Effector memory CD8-positive, alpha-beta T cell (primary cell): Measurements from ENCODE around the gene GJC1.

Experiments
- ATAC-seq: fragments of 150-1000 bp; cut with Tn5 transposase; replicated peaks from 2 replicates; pipeline ENCODE4 v1.10.0; 2021; ENCODE audit warnings: mild to moderate bottlenecking, moderate library complexity
- DNase-seq, 3 experiments: peaks; one replicate each; pipeline ENCODE4 v3.0.0; 2021
- H3K27ac Mint-ChIP-seq, 2 donors: one replicate each; pipeline ENCODE4 v1.8.0; 2022; ENCODE audit warnings: mild to moderate bottlenecking in 2 of 2, mixed read lengths in 2 of 2, moderate library complexity in 2 of 2
- H3K27me3 Mint-ChIP-seq, 2 donors: one replicate each; pipeline ENCODE4 v1.8.0; 2022; ENCODE audit warnings: mixed read lengths in 2 of 2
- H3K36me3 Mint-ChIP-seq: one replicate; pipeline ENCODE4 v1.8.0; 2022; ENCODE audit warnings: mild to moderate bottlenecking, moderate library complexity, mixed read lengths; ENCODE audit not compliant: insufficient read depth
- H3K4me1 Mint-ChIP-seq, 2 donors: one replicate each; pipeline ENCODE4 v1.8.0; 2022; ENCODE audit warnings: low read depth in 2 of 2, mixed read lengths in 2 of 2
- H3K4me3 Mint-ChIP-seq, 2 donors: one replicate each; pipeline ENCODE4 v1.8.0; 2022; ENCODE audit warnings: mild to moderate bottlenecking in 2 of 2, mixed read lengths in 2 of 2, moderate library complexity in 2 of 2
- H3K9me3 Mint-ChIP-seq, 2 donors: one replicate each; pipeline ENCODE4 v1.8.0; 2022; ENCODE audit warnings: mixed read lengths in 2 of 2

The GJC1 gene

GRCh38 chr17:44751331-44751730 lies 78.8 kb downstream of the GJC1 start:
- no peak overlapping the region for H3K4me3 Mint-ChIP-seq
- peaks cover 0 to 3% of the 10 kb centered on the region in 2 donors for H3K4me1 Mint-ChIP-seq
- H3K36me3 Mint-ChIP-seq = peaks cover 6% of the 10 kb centered on the region
- no peak for ATAC-seq
- H3K27ac Mint-ChIP-seq = no peak overlapping the region
- H3K9me3 Mint-ChIP-seq = no peaks in the 10 kb centered on the region
- H3K27me3 Mint-ChIP-seq = peaks cover 0 to 10% of the 10 kb centered on the region in 2 donors
- DNase-seq = no peak

GRCh38 chr17:44749980-44750318 lies 80.1 kb downstream of the GJC1 start:
- Mint-ChIP-seq H3K36me3 (peaks cover 6% of the 10 kb centered on the region), H3K4me1 (peaks cover 0 to 3% of the 10 kb centered on the region in 2 donors), H3K4me3 (no peak overlapping the region), H3K27me3 (peaks cover 0 to 10% of the 10 kb centered on the region in 2 donors), H3K9me3 (no peaks in the 10 kb centered on the region), H3K27ac (no peak overlapping the region)
- ATAC-seq (no peak), DNase-seq (no peak)

- no peak for ATAC-seq
- H3K27me3 Mint-ChIP-seq = peaks cover 0 to 7% of the 10 kb centered on the region in 2 donors
- DNase-seq = no peak
- H3K27ac Mint-ChIP-seq = no peak overlapping the region
- H3K4me3 Mint-ChIP-seq = no peak overlapping the region
- peaks cover 0 to 3% of the 10 kb centered on the region in 2 donors for H3K4me1 Mint-ChIP-seq
- peaks cover 6% of the 10 kb centered on the region for H3K36me3 Mint-ChIP-seq
- no peaks in the 10 kb centered on the region for H3K9me3 Mint-ChIP-seq
Observed at GRCh38 chr17:44749076-44749979, 80.8 kb downstream of the GJC1 start.
